Muscle of leg (tissue), 11 donors: ENCODE data around the gene DISC1. TPM values are rescaled to one million over a fixed set of nuclear protein-coding genes. Genes with fewer than 3 reads are reported as not detected.
A peak's percentile ranks its signal among the peaks of the same experiment; 100 is the strongest.
"Not testable (repeated sequence)": the region's sequence is repeated elsewhere in the genome, so short reads cannot be mapped to it uniquely, and the experiment has no call there.

Source experiments
- DNase-seq: peaks from one replicate; pipeline ENCODE4 v3.0.0; 2013
- H3K27ac ChIP-seq: one replicate; pipeline ENCODE4 v1.5.1; 2013; ENCODE audit warnings: mild to moderate bottlenecking, low read length, control low read depth
- H3K27me3 ChIP-seq: one replicate; pipeline ENCODE4 v1.6.1; 2013; ENCODE audit warnings: low read length; ENCODE audit not compliant: control insufficient read depth, insufficient read depth
- H3K36me3 ChIP-seq: one replicate; pipeline ENCODE4 v1.6.1; 2013; ENCODE audit warnings: low read length; ENCODE audit not compliant: control insufficient read depth, insufficient read depth
- H3K4me1 ChIP-seq: one replicate; pipeline ENCODE4 v1.6.1; 2013; ENCODE audit warnings: low read length; ENCODE audit not compliant: control insufficient read depth, insufficient read depth
- H3K4me3 ChIP-seq: one replicate; pipeline ENCODE4 v1.5.1; 2013; ENCODE audit warnings: low read length, control low read depth
- H3K9me3 ChIP-seq: replicated peaks from 2 replicates; pipeline ENCODE4 v1.6.1; 2013; ENCODE audit warnings: low read depth, low read length; ENCODE audit not compliant: control insufficient read depth
- WGBS: methylation state at CpG from one replicate; pipeline ENCODE4 v1.1.5; 2013; ENCODE audit warnings: missing lambda C conversion rate; ENCODE audit not compliant: insufficient coverage; 5-methylcytosine and 5-hydroxymethylcytosine counted together
- polyA plus RNA-seq, 8 donors: library from polyadenylated mRNA; unstranded; fragments of 120-200 nt; gene quantifications; one replicate each; pipeline versions ENCODE4 v1.2.1 to v1.2.3, GENCODE V29; 2013; ENCODE audit warnings: inconsistent platforms in 1 of 8, low replicate concordance in 1 of 8; ENCODE audit not compliant: insufficient read length in 8 of 8, insufficient read depth in 1 of 8
- total RNA-seq: library from RNA; stranded (reverse); fragments of 120-200 nt; gene quantifications from one replicate; pipeline ENCODE4 v1.2.4, GENCODE V29; 2013

Gene DISC1
- total and polyA plus RNA-seq, 9 donors = 4.5 to 10.7 (median 7.3) TPM

DNA sequence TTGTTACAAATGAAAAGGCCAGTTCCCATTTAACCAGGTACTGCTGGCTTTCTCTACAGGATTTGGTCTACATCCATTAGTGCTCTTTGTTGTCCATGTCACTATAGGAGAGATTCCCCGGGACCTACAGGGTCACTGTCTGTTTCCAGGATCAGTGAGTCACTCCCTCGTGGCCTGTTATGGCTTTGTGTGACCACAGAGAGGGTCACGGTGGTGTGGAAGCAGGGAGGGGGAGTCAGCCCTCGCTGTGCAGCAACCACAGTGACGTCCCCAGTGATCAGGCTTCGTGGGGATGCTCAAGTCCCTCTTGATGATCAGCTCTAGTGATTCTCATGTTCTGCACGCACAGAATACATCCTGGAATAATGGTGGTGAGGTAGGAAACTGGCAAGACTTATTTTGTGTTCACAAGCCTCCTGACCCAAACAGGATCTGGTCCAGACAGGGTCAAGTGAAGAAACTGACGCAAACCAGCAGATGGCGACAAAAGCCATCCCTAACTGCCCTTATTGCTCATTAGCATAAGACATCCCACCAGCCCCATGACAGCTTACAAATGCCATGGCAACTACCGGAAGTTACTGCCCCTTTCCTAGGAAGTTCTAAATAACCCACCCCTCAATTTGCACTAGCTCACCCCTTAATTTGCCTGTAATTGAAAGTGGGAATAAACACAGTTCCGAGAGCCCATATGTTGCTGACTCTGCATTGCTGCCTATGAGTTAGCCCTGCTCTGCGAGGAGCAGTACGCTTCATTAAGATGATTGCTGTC is 98.5 kb downstream of the DISC1 start:
- Histone ChIP-seq H3K36me3 (no peaks in the 10 kb centered on the region), H3K4me1 (peaks cover 36% of the 10 kb centered on the region), H3K27ac (no peak overlapping the region), H3K4me3 (no peak overlapping the region), H3K9me3 (no peaks in the 10 kb centered on the region), H3K27me3 (no peaks in the 10 kb centered on the region)
- 77% methylated on average over 12 of the region's 13 CpGs for WGBS
- peak; percentile 38 for DNase-seq

DNA sequence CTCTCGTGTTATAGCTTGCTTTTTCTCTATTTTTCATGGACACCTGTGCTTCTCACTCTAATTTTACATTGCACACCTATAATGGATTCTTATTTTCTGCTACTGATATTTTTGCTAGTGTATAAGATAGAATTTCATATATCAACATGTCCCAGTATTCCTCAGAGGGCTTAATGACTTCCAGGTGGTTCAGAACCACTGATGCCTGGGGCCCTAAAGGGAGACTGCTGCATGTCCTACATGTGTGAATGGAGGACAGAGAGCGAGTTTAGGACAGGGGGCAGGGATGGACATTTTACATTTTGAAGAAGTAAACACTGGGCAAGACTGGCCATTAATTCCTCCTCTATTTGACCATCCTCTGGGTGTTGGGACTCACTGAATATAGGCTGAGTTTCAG is 100.6 kb downstream of the DISC1 start:
- H3K27ac ChIP-seq = no peak overlapping the region
- DNase-seq = no peak
- H3K4me1 ChIP-seq = peaks cover 32% of the 10 kb centered on the region
- H3K9me3 ChIP-seq = no peaks in the 10 kb centered on the region
- H3K36me3 ChIP-seq = no peaks in the 10 kb centered on the region
- no peak overlapping the region for H3K4me3 ChIP-seq
- WGBS = no CpG with 5 or more reads among the region's 2 CpGs
- no peaks in the 10 kb centered on the region for H3K27me3 ChIP-seq

DNA sequence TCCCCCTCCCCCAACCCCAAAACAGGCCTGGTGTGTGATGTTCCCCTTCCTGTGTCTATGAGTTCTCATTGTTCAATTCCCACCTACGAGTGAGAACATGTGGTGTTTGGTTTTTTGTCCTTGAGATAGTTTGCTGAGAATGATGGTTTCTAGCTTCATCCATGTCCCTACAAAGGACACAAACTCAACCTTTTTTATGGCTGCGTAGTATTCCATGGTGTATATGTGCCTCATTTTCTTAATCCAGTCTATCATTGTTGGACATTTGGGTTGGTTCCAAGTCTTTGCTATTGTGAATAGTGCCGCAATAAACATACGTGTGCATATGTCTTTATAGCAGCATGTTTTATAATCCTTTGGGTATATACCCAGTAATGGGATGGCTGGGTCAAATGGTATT is 102.4 kb downstream of the DISC1 start:
- H3K27me3 ChIP-seq, DNase-seq, H3K36me3 ChIP-seq, H3K27ac ChIP-seq, H3K4me3 ChIP-seq, H3K9me3 ChIP-seq: not testable (repeated sequence)
- H3K4me1 ChIP-seq = peaks cover 26% of the 10 kb centered on the region
- WGBS = no CpG with 5 or more reads among the region's 4 CpGs

DNA sequence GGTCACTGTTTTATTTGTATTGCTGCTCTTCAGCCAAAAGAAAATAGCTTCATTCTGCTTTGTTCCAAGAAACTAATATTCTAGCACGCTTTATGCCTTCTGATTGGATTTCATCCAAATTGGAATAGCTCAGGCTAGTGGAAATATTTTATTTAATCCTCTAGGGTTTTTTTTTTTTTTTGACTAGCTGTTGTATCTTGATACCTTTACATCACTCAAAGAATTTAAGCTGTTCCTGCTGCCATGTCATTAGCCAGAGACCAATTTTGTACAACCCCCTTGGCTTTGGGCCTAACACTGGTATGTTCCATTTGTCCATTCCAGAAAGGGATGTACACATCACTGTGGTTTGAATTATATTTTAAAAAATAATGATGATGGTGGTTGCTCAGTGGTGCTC is 103.0 kb downstream of the DISC1 start:
- Histone ChIP-seq H3K4me1 (peaks cover 21% of the 10 kb centered on the region), H3K9me3 (no peaks in the 10 kb centered on the region), H3K27ac (no peak overlapping the region), H3K36me3 (no peaks in the 10 kb centered on the region), H3K4me3 (no peak overlapping the region), H3K27me3 (no peaks in the 10 kb centered on the region)
- no CpG with 5 or more reads among the region's 1 CpG for WGBS
- DNase-seq = peak; percentile 78

DNA sequence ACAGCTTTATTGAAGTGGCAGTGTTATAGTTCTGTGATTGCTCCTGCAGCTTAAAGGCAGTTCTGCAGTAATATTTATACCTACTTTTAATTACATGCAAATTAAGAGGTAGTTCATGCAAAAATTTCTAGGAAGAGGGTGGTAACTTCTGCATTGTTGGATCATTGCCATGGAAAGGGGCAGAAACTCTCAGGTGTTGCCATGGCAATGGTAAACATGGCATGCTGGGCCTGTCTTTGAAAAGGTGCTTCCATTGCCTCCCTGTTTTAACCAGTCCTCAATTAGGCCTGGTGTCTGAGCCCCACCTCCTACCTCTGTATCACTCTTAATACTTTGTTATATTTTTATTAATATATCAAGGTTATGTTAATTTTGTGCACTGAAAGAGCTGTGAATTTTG is 104.7 kb downstream of the DISC1 start:
- H3K4me1 ChIP-seq = peaks cover 10% of the 10 kb centered on the region
- H3K9me3 ChIP-seq = no peaks in the 10 kb centered on the region
- DNase-seq = no peak
- H3K27me3 ChIP-seq = no peaks in the 10 kb centered on the region
- H3K27ac ChIP-seq = no peak overlapping the region
- H3K4me3 ChIP-seq = no peak overlapping the region
- H3K36me3 ChIP-seq = no peaks in the 10 kb centered on the region

DNA sequence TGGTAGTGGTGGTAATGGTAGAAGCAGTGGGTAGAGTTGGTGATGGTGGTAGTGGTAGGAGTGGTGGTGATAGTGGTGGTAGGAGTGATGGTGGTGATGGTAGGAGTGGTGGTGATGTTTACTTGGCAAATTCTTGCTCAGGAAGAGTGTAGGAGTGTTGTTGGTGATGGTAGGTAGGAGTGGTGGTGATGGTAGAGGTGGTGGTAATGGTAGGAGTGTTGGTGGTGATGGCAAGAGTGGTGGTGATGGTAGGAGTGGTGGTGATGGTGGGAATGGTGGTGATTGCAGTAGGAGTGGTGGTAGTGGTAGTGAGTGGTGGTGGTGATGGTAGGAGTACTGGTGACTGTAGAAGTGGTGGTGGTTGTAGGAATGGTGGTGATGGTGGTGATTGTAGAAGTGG is 106.5 kb downstream of the DISC1 start:
- H3K4me3 ChIP-seq = no peak overlapping the region
- H3K4me1 ChIP-seq = peaks cover 5% of the 10 kb centered on the region
- H3K9me3 ChIP-seq = no peaks in the 10 kb centered on the region
- no peaks in the 10 kb centered on the region for H3K36me3 ChIP-seq
- no peaks in the 10 kb centered on the region for H3K27me3 ChIP-seq
- H3K27ac ChIP-seq = no peak overlapping the region
- no peak for DNase-seq

DNA sequence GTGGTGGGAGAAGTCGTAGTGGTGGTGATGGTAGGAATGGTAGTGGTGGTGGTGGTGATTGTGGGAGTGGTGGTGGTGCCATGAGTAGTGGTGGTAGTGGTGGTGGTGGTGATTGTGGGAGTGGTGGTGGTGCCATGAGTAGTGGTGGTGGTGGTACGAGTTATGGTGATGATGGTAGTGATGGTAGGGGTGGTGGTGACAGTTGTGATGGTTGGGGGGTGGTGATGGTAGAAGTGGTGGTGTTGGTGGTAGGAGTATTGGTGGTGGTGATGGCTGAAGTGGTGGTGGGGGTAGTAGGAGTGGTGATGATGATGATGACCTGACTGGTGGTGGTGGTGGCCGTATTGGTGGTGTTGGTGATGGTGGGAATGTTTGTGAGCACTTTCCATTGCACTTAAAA is 107.1 kb downstream of the DISC1 start:
- no peaks in the 10 kb centered on the region for H3K27me3 ChIP-seq
- H3K4me1 ChIP-seq = peaks cover 5% of the 10 kb centered on the region
- 96% methylated on average over 3 of the region's 3 CpGs for WGBS

DNA sequence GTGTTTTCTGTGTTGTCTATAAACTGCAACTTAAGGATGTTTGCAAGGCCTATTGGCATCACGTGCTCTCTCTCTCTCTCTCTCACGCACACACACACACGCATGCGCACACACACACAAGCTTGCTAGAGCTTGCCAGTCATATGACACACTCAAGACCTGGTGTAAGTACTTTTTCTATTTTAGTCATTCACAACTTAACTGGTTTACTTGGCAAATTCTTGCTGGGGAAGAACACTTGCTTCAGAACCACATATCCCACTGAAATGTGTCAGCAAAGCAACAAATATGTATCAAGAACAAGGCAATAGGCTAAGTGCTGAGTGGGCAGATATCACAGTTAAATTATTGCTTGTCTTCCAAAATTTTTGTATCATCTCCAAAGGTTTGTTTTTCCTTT is 107.8 kb downstream of the DISC1 start:
- WGBS = no CpG with 5 or more reads among the region's 4 CpGs
- DNase-seq = peak; percentile 69
- H3K27me3 ChIP-seq = no peaks in the 10 kb centered on the region
- peaks cover 5% of the 10 kb centered on the region for H3K4me1 ChIP-seq
- peaks cover 2% of the 10 kb centered on the region for H3K36me3 ChIP-seq
- H3K27ac ChIP-seq = no peak overlapping the region
- no peak overlapping the region for H3K4me3 ChIP-seq
- no peaks in the 10 kb centered on the region for H3K9me3 ChIP-seq

More for the DNA sequence above, 107.1 kb downstream of the DISC1 start:
- no peaks in the 10 kb centered on the region for H3K36me3 ChIP-seq
- no peak for DNase-seq
- no peaks in the 10 kb centered on the region for H3K9me3 ChIP-seq
- H3K4me3 ChIP-seq = no peak overlapping the region
- H3K27ac ChIP-seq = no peak overlapping the region

DNA sequence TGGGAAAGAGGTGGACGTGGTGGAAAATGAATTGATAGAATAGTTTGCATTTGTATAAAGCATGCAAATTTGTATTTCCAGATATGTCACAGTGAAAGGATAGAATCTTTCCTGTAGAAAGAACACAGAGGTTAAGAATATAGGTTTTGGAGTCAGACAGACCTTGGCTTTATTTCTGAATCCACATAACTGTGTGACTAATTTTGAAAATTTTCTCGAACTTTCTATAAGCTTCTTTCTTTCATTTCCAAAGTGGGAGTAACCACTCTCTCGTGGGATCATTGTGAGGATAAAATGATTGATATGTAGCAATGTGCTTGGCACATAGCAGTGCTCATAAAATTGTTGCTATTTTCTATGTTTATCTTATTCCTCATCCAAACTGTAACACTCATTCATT is 108.8 kb downstream of the DISC1 start:
- no peaks in the 10 kb centered on the region for H3K9me3 ChIP-seq
- H3K27me3 ChIP-seq = no peaks in the 10 kb centered on the region
- WGBS = no CpG with 5 or more reads among the region's 3 CpGs
- H3K36me3 ChIP-seq = peaks cover 3% of the 10 kb centered on the region
- DNase-seq = peak; percentile 43
- peaks cover 3% of the 10 kb centered on the region for H3K4me1 ChIP-seq
- no peak overlapping the region for H3K27ac ChIP-seq
- H3K4me3 ChIP-seq = no peak overlapping the region

DNA sequence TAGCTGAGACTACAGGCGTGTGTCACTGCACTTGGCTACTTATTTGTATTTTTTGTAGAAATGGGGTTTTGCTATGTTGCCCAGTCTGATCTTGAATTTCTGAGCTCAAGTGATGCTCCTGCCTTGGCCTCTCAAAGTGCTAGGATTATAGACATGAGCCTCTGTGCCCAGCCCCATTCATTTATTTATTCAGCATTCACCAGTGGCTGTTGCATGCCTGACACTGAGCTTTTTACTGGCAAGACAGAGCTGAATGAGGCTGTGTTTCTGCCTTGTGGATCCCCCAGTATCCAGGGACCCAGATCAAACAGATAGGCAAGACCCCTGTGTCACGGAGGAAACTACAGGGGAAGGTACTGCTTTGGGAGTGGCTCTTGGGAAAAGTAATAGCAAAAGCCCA is 109.4 kb downstream of the DISC1 start:
- Histone ChIP-seq H3K4me1 (peaks cover 2% of the 10 kb centered on the region), H3K27ac (no peak overlapping the region), H3K4me3 (no peak overlapping the region), H3K27me3 (no peaks in the 10 kb centered on the region), H3K36me3 (peaks cover 3% of the 10 kb centered on the region), H3K9me3 (no peaks in the 10 kb centered on the region)
- 80% methylated on average over 1 of the region's 2 CpGs for WGBS
- DNase-seq = no peak

DNA sequence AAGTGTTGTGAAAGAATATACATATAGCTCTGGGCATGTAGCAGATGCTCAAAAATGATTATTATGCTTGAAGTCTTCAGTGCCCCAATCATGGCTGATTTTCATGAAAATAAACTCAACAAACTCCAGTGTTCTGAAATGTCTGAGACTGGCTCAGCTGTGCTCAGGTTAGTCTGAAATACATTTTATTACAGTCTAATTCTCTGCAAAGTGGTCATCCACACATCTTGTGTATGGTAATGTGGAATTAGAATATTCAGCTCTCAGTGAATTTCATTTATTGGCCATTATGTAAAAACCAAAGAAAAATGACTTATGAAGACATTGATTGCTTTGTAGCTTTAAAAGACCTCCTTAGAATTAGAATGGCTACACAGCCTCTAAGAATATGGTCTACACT is 109.9 kb downstream of the DISC1 start:
- Histone ChIP-seq H3K36me3 (peaks cover 3% of the 10 kb centered on the region), H3K9me3 (no peaks in the 10 kb centered on the region), H3K4me1 (no peaks in the 10 kb centered on the region), H3K27ac (no peak overlapping the region), H3K27me3 (no peaks in the 10 kb centered on the region), H3K4me3 (no peak overlapping the region)
- no peak for DNase-seq
